Activated CD4-positive, alpha-beta T cell treated with anti-CD3 and anti-CD28 coated beads, Interleukin-2, amount 10 ng/mL, durations not matched to agents 24 days and 14 days (primary cell): ENCODE data around the gene PSG1. TPM values are rescaled to one million over a fixed set of nuclear protein-coding genes. Genes with fewer than 3 reads are reported as not detected.
"Not testable (repeated sequence)": the region's sequence is repeated elsewhere in the genome, so short reads cannot be mapped to it uniquely, and the experiment has no call there.

Experiments used
- DNase-seq: peaks from one replicate; pipeline ENCODE4 v3.0.0; 2022
- H3K27ac Mint-ChIP-seq: one replicate; pipeline ENCODE4 v1.8.0; 2022; ENCODE audit warnings: mild to moderate bottlenecking, mixed read lengths
- H3K27me3 Mint-ChIP-seq: one replicate; pipeline ENCODE4 v1.8.0; 2022; ENCODE audit warnings: mixed read lengths
- H3K36me3 Mint-ChIP-seq: one replicate; pipeline ENCODE4 v1.8.0; 2022; ENCODE audit warnings: low read depth, mild to moderate bottlenecking, mixed read lengths
- H3K4me1 Mint-ChIP-seq: one replicate; pipeline ENCODE4 v1.8.0; 2021; ENCODE audit warnings: mixed read lengths
- H3K4me3 Mint-ChIP-seq: one replicate; pipeline ENCODE4 v1.8.0; 2022; ENCODE audit warnings: mild to moderate bottlenecking, moderate library complexity, mixed read lengths
- H3K9me3 Mint-ChIP-seq: one replicate; pipeline ENCODE4 v1.8.0; 2021; ENCODE audit warnings: mixed read lengths
- intact Hi-C: fragments of 100-400 bp; cut with micrococcal nuclease; formaldehyde crosslinking; loops from one replicate; pipeline ENCODE4 v1.15.1; 2023
- total RNA-seq: library from RNA; stranded (reverse); gene quantifications from 2 replicates; pipeline ENCODE4 v1.2.3, GENCODE V29; 2022

The PSG1 gene
- not detected in 2 replicates for total RNA-seq

DNA sequence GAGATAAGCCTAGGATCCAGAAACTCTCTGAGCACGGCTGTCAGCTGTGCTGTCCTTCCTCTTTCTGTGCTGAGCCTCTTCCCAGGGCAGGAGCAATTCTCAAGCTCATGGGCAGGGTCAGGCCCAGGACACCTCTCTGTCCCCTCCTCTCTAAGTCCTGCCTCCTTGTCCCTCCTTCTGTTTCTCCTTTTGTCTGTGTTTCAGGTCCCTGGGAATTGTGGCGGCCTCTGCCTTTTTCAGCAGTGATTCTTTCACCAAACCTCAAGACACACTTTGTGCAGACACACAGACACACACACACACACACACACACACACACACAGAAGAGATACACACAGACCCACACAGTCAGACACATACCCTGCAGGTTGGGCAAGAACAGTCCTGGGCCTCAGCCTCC is at the start of gene PSG1:
Gene PSG1, minus strand, starts transcription at position 101 of the 400 bp plus-strand sequence. CDS start 132 bp downstream, outside the sequence.
- H3K27ac Mint-ChIP-seq, result no peak within 1 kb of the TSS
- DNase-seq, result peak; percentile 43
- H3K27me3 Mint-ChIP-seq, result peaks cover 4% of the 10 kb centered on the region
- H3K9me3 Mint-ChIP-seq, result no peaks in the 10 kb centered on the region
- intact Hi-C loops, result no loop called here
- H3K4me1 Mint-ChIP-seq, result no peaks in the 10 kb centered on the region
- no peak within 1 kb of the TSS for H3K4me3 Mint-ChIP-seq
- H3K36me3 Mint-ChIP-seq, result no peaks in the 10 kb centered on the region

- H3K36me3 Mint-ChIP-seq, result no peaks in the 10 kb centered on the region
- H3K9me3 Mint-ChIP-seq, result no peaks in the 10 kb centered on the region
- no peaks in the 10 kb centered on the region for H3K4me1 Mint-ChIP-seq
- intact Hi-C loops, result no loop called here
- no peak for DNase-seq
- peaks cover 2% of the 10 kb centered on the region for H3K27me3 Mint-ChIP-seq
- no peak overlapping the region for H3K27ac Mint-ChIP-seq
- no peak overlapping the region for H3K4me3 Mint-ChIP-seq
These were observed 49.4 kb upstream of the PSG1 start for GRCh38 chr19:42928896-42929295.

GRCh38 chr19:42926781-42927180 is 47.3 kb upstream of the PSG1 start:
- H3K27ac Mint-ChIP-seq, result no peak overlapping the region
- DNase-seq, result no peak
- no peaks in the 10 kb centered on the region for H3K36me3 Mint-ChIP-seq
- H3K9me3 Mint-ChIP-seq, result no peaks in the 10 kb centered on the region
- intact Hi-C loops, result no loop called here
- peaks cover 2% of the 10 kb centered on the region for H3K27me3 Mint-ChIP-seq
- no peaks in the 10 kb centered on the region for H3K4me1 Mint-ChIP-seq
- no peak overlapping the region for H3K4me3 Mint-ChIP-seq

- H3K9me3 Mint-ChIP-seq, H3K4me3 Mint-ChIP-seq, H3K36me3 Mint-ChIP-seq, H3K27me3 Mint-ChIP-seq, H3K4me1 Mint-ChIP-seq, intact Hi-C loops, H3K27ac Mint-ChIP-seq: not testable (repeated sequence)
- peak; percentile 73 for DNase-seq
These were observed 43.6 kb upstream of the PSG1 start for GRCh38 chr19:42923106-42923505.

- H3K27ac Mint-ChIP-seq, H3K4me1 Mint-ChIP-seq, intact Hi-C loops, DNase-seq, H3K9me3 Mint-ChIP-seq, H3K27me3 Mint-ChIP-seq, H3K36me3 Mint-ChIP-seq, H3K4me3 Mint-ChIP-seq: not testable (repeated sequence)
These were observed 41.5 kb upstream of the PSG1 start for GRCh38 chr19:42920971-42921370.

DNA sequence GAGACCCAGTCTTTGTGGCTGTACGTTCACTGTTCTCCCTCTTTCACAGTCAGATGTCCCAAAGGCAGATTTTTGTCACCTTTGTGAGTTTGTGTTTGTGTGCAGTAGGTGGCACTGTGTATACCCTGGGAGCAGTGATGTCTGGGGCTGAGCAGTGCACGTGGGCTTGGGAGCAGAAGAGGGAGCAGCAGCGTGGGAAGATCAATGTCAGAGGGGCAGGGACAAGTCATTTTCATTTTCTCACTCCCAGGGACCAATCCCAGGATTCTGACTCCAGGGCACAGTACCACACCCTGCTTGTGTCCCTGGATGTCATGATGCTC is 40.2 kb upstream of the PSG1 start:
- DNase-seq, result no peak
- intact Hi-C loops, result no loop called here
- no peaks in the 10 kb centered on the region for H3K4me1 Mint-ChIP-seq
- no peak overlapping the region for H3K4me3 Mint-ChIP-seq
- H3K9me3 Mint-ChIP-seq, result no peaks in the 10 kb centered on the region
- no peaks in the 10 kb centered on the region for H3K27me3 Mint-ChIP-seq
- no peak overlapping the region for H3K27ac Mint-ChIP-seq
- no peaks in the 10 kb centered on the region for H3K36me3 Mint-ChIP-seq

- H3K36me3 Mint-ChIP-seq, H3K27me3 Mint-ChIP-seq, DNase-seq, H3K4me3 Mint-ChIP-seq, intact Hi-C loops, H3K4me1 Mint-ChIP-seq, H3K9me3 Mint-ChIP-seq, H3K27ac Mint-ChIP-seq: not testable (repeated sequence)
These were observed 39.7 kb upstream of the PSG1 start for GRCh38 chr19:42919070-42919756.

- H3K27me3 Mint-ChIP-seq, H3K9me3 Mint-ChIP-seq, H3K27ac Mint-ChIP-seq, DNase-seq, H3K4me1 Mint-ChIP-seq, H3K36me3 Mint-ChIP-seq, intact Hi-C loops, H3K4me3 Mint-ChIP-seq: not testable (repeated sequence)
These were observed 39.0 kb upstream of the PSG1 start for GRCh38 chr19:42918377-42919069.

- H3K27ac Mint-ChIP-seq, H3K27me3 Mint-ChIP-seq, H3K4me3 Mint-ChIP-seq, DNase-seq, H3K9me3 Mint-ChIP-seq, H3K4me1 Mint-ChIP-seq, H3K36me3 Mint-ChIP-seq, intact Hi-C loops: not testable (repeated sequence)
These were observed 38.1 kb upstream of the PSG1 start, which contains the start of gene PSG6 for GRCh38 chr19:42917634-42918033. PSG6 (minus strand) TSS chr19:42917894; CDS start chr19:42917792, 102 bp downstream.

GRCh38 chr19:42916931-42917330 is 37.4 kb upstream of the PSG1 start:
- H3K4me3 Mint-ChIP-seq, H3K36me3 Mint-ChIP-seq, intact Hi-C loops, H3K4me1 Mint-ChIP-seq, H3K27ac Mint-ChIP-seq, DNase-seq, H3K27me3 Mint-ChIP-seq, H3K9me3 Mint-ChIP-seq: not testable (repeated sequence)

DNA sequence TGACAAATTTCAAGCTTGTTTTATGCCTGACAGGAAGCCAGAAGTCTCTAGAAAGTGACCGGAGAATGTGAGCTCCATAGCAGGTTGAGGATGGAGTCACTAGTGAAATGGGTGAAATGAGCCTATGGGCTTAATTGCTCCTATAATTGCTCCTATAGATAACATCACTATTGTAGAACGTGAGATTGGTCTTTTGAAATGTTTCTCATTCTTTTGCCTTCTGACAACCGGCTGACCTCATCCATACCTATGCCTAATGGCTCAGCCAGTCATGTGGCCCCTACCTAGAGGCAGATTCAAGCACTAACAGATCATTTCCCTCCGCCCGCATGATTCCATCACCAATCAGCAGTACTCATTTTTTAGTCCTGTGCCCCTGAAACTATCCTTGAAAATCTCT is 34.0 kb upstream of the PSG1 start:
- H3K36me3 Mint-ChIP-seq, H3K27me3 Mint-ChIP-seq, DNase-seq, H3K4me1 Mint-ChIP-seq, intact Hi-C loops, H3K4me3 Mint-ChIP-seq, H3K27ac Mint-ChIP-seq, H3K9me3 Mint-ChIP-seq: not testable (repeated sequence)

GRCh38 chr19:42912941-42913340 is 33.4 kb upstream of the PSG1 start:
- DNase-seq, H3K27ac Mint-ChIP-seq, intact Hi-C loops, H3K9me3 Mint-ChIP-seq, H3K4me3 Mint-ChIP-seq, H3K4me1 Mint-ChIP-seq, H3K27me3 Mint-ChIP-seq, H3K36me3 Mint-ChIP-seq: not testable (repeated sequence)

DNA sequence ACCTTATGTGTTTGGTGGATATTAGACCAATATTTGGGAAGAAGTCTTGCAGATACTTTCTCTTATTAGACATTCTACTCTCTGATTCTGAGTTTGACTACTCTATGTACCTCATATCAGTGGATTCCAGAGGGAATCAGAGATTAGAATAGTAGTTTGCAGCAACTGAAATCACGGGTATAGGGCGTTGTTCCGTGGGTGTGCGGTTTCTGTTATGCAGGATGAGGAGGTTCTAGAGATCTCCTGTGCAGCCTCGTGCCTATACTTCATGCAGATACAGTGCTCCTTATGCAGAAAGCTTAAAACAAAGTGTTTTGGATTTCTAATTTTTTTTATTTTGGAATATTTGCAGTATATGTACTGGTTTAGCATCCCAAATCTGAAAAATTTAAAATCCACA is 32.2 kb upstream of the PSG1 start:
- H3K4me1 Mint-ChIP-seq, H3K27me3 Mint-ChIP-seq, DNase-seq, intact Hi-C loops, H3K4me3 Mint-ChIP-seq, H3K9me3 Mint-ChIP-seq, H3K36me3 Mint-ChIP-seq, H3K27ac Mint-ChIP-seq: not testable (repeated sequence)

- H3K9me3 Mint-ChIP-seq, DNase-seq, intact Hi-C loops, H3K27ac Mint-ChIP-seq, H3K4me3 Mint-ChIP-seq, H3K4me1 Mint-ChIP-seq, H3K27me3 Mint-ChIP-seq, H3K36me3 Mint-ChIP-seq: not testable (repeated sequence)
These were observed 26.6 kb upstream of the PSG1 start for GRCh38 chr19:42906162-42906561.

- H3K27ac Mint-ChIP-seq, DNase-seq, H3K4me3 Mint-ChIP-seq, intact Hi-C loops, H3K9me3 Mint-ChIP-seq, H3K4me1 Mint-ChIP-seq, H3K27me3 Mint-ChIP-seq, H3K36me3 Mint-ChIP-seq: not testable (repeated sequence)
These were observed 21.0 kb upstream of the PSG1 start for GRCh38 chr19:42900561-42900960.
